Measurements from ENCODE around the gene SAMSN1. TPM values are rescaled to one million over a fixed set of nuclear protein-coding genes. Genes with fewer than 3 reads are reported as not detected.

Gene SAMSN1
- total and polyA plus RNA-seq, 2 of the 8 experiments (the other 6 are each of a cell fraction or from before 2014, with no cell fraction given): 0.50 to 3.0 TPM

- H4K91ac ChIP-seq (replicated peaks; ENCODE audit: insufficient read length, low read length): no peak overlapping the region
- no peak overlapping the region for H3K9ac ChIP-seq (replicated peaks in 1 of 4; ENCODE audit: extremely low read depth in 1 of 4, low read depth in 3 of 4, low read length in 3 of 4)
- no peak overlapping the region for H3K56ac ChIP-seq (replicated peaks; ENCODE audit: insufficient read length, low read depth, low read length)
- no peaks in the 10 kb centered on the region for H4K20me1 ChIP-seq (replicated peaks in 1 of 2; ENCODE audit: control insufficient read depth in 1 of 2, insufficient read depth in 2 of 2, low read length in 2 of 2)
- H2BK12ac ChIP-seq (ENCODE audit: low read depth, low read length): no peak overlapping the region
- H3K9me3 ChIP-seq (ENCODE audit: insufficient read depth in 2 of 2, low read depth in 1 of 2, low read length in 1 of 2): no peaks in the 10 kb centered on the region
- no peaks in the 10 kb centered on the region for H3K36me3 ChIP-seq (ENCODE audit: control insufficient read depth in 2 of 4, insufficient read depth in 4 of 4, low read length in 3 of 4)
- no peak overlapping the region for H3K4ac ChIP-seq (replicated peaks; ENCODE audit: insufficient read length, low read depth, low read length)
- no peak overlapping the region for H3K27ac ChIP-seq (ENCODE audit: low read depth, low read length)
- no peak overlapping the region for H4K5ac ChIP-seq (ENCODE audit: insufficient read length, low read depth, low read length)
- H3K4me2 ChIP-seq (ENCODE audit: insufficient read depth in 1 of 2, low read depth in 2 of 2, low read length in 2 of 2): no peak overlapping the region
- H3K23ac ChIP-seq (ENCODE audit: insufficient read length): no peak overlapping the region
- ChIA-PET CTCF (ENCODE audit: partially characterized antibody) (no interaction called here), POLR2A (ENCODE audit: partially characterized antibody) (no interaction called here)
- 72% methylated on average over 4 of the region's 4 CpGs; no CpG with 5 or more reads in 1 of the 2 experiments for WGBS, 2 experiments (ENCODE audit: extremely low coverage in 1 of 2, insufficient coverage in 1 of 2, insufficient read length in 1 of 2, insufficient replicate concordance in 2 of 2, low coverage in 1 of 2, low lambda C conversion rate in 2 of 2, missing lambda C conversion rate in 1 of 2)
- H2BK15ac ChIP-seq (ENCODE audit: low read length): no peak overlapping the region
- no peak overlapping the region for H2BK120ac ChIP-seq (replicated peaks; ENCODE audit: low read depth, low read length)
- no peak overlapping the region for H2AFZ ChIP-seq (ENCODE audit: low read length)
- H3K4me1 ChIP-seq (replicated peaks in 1 of 4; ENCODE audit: control insufficient read depth in 3 of 4, insufficient read depth in 4 of 4, low read length in 3 of 4): no peaks in the 10 kb centered on the region
- H2BK5ac ChIP-seq (ENCODE audit: low read depth, low read length): no peak overlapping the region
- H3K27me3 ChIP-seq (replicated peaks in 1 of 4; ENCODE audit: control insufficient read depth in 3 of 4, extremely low read depth in 1 of 4, insufficient read depth in 3 of 4, low read length in 3 of 4): no peaks in the 10 kb centered on the region
- H3K18ac ChIP-seq (ENCODE audit: extremely low read depth, low read length): no peak overlapping the region
- no peak overlapping the region for H2BK20ac ChIP-seq (ENCODE audit: low read length)
- H2AK5ac ChIP-seq (ENCODE audit: low read depth, low read length): no peak overlapping the region
- H4K8ac ChIP-seq (ENCODE audit: extremely low read depth, insufficient read depth, low read length): no peak overlapping the region
- H3K79me1 ChIP-seq (ENCODE audit: low read depth, low read length): no peaks in the 10 kb centered on the region
- FAIRE-seq (no peak), DNase-seq (ENCODE audit: low read depth in 1 of 2, low spot score in 2 of 2) (no peak)
- no peaks in the 10 kb centered on the region for H3K23me2 ChIP-seq (ENCODE audit: low read depth, low read length)
- H3K4me3 ChIP-seq (ENCODE audit: extremely low read depth in 1 of 4, insufficient read depth in 2 of 4, low read depth in 3 of 4, low read length in 4 of 4): no peak overlapping the region
- H3K79me2 ChIP-seq (ENCODE audit: control insufficient read depth in 1 of 2, insufficient read depth in 2 of 2, low read length in 2 of 2): no peaks in the 10 kb centered on the region
- no peak overlapping the region for H3K14ac ChIP-seq (ENCODE audit: insufficient read length)
- TF ChIP-seq HDAC6 (IDR thresholded peaks at IDR 0.05; ENCODE audit: low read depth, low read length) (no peak), POLR2AphosphoS5 (IDR thresholded peaks at IDR 0.05; ENCODE audit: low read depth, low read length) (no peak), ZNF274 (IDR thresholded peaks at IDR 0.05; ENCODE audit: borderline replicate concordance, extremely low read depth, low read length) (no peak), MAFK (IDR thresholded peaks at IDR 0.05; ENCODE audit: low read depth, low read length) (no peak), SRF (IDR thresholded peaks at IDR 0.05; ENCODE audit: low read depth, low read length) (no peak), CEBPB (IDR thresholded peaks at IDR 0.05; ENCODE audit: low read depth, low read length) (no peak), SUZ12 (IDR thresholded peaks at IDR 0.05; ENCODE audit: low read length) (no peak)
Measured at GRCh38 chr21:14469641-14470040, 76.5 kb downstream of the SAMSN1 start.

All from H1 (cell line).